GM10248 (cell line): Measurements from ENCODE around the gene DNTT.

Experiments used
- CTCF ChIA-PET: fragments of 300-600 bp; sonication (Branson Sonifier 250); formaldehyde crosslinking; extraction: SDS; loops from one replicate; lab custom pipeline; 2021; ENCODE audit warnings: antibody characterized with exemption; lab: Yijun Ruan, JAX
- POLR2A ChIA-PET: fragments of 350-650 bp; sonication (Branson Sonifier 250); formaldehyde crosslinking; extraction: SDS; loops from one replicate; lab custom pipeline; 2020; ENCODE audit warnings: antibody characterized with exemption; lab: Yijun Ruan, JAX
- DNase-seq: peaks from one replicate; pipeline ENCODE4 v3.0.0; 2012; ENCODE audit errors: extremely low spot score
- TF ChIP-seq, protein P1 (sequence below): IDR thresholded peaks from 2 replicates; pipeline ENCODE4 v1.5.1; 2012; ENCODE audit warnings: mild to moderate bottlenecking, low read depth; ENCODE audit errors: extremely low read depth, missing control alignments, control extremely low read depth

The DNTT gene

DNA sequence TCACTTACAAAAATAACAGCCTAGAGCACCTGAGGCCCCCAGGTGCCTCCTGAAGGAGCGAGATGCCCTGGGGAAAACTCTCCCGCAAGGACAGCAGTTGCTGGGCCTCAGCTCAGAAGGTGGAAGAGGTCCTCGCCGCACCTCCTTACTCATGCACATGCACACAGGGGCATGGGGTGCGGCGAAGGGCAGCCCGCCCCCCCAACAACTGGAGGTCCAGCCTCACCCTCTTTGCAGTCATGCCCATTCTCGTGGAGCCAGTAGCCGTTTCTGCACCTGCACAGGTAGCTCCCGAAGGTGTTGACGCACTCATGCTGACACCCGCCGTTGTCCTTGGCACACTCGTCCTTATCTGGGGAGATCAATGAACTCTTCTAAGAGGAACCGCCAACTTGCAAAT lies 74.5 kb downstream of the DNTT start:
- ChIA-PET POLR2A (no interaction called here), CTCF (interaction anchor here (1.7 to 5.3 kb wide), 4 partner anchors 8 to 18 kb away, joined by 5 to 38 read pairs (median 6); no protein-coding TSS in a partner anchor)
- DNase-seq, result no peak
- TF ChIP-seq, protein P1, sequence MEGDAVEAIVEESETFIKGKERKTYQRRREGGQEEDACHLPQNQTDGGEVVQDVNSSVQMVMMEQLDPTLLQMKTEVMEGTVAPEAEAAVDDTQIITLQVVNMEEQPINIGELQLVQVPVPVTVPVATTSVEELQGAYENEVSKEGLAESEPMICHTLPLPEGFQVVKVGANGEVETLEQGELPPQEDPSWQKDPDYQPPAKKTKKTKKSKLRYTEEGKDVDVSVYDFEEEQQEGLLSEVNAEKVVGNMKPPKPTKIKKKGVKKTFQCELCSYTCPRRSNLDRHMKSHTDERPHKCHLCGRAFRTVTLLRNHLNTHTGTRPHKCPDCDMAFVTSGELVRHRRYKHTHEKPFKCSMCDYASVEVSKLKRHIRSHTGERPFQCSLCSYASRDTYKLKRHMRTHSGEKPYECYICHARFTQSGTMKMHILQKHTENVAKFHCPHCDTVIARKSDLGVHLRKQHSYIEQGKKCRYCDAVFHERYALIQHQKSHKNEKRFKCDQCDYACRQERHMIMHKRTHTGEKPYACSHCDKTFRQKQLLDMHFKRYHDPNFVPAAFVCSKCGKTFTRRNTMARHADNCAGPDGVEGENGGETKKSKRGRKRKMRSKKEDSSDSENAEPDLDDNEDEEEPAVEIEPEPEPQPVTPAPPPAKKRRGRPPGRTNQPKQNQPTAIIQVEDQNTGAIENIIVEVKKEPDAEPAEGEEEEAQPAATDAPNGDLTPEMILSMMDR, result no peak

DNA sequence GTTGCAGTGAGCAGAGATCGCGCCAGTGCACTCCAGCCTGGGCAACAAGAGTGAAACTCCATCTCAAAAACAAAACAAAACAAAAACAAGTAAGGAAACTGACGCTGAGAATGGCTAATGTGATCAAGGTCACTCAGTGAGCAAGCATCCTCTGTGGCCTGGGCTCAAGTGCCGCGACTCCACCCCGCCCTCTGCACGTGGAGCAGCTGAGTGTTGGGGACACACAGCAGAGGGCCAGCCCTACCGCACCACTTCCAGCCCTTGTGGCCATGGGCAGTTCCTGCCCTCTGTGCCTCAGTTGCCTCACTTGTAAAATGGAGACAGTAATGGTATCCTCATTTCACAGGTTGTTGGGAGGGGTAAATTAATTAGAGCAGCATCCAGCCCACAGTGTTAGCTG lies 75.5 kb downstream of the DNTT start:
- DNase-seq, result no peak
- TF ChIP-seq, protein P1, result no peak
- CTCF ChIA-PET, result interaction anchor here (1.7 kb wide), 1 partner anchor 9 kb away, joined by 7 read pairs; no protein-coding TSS in a partner anchor
- POLR2A ChIA-PET, result no interaction called here

DNA sequence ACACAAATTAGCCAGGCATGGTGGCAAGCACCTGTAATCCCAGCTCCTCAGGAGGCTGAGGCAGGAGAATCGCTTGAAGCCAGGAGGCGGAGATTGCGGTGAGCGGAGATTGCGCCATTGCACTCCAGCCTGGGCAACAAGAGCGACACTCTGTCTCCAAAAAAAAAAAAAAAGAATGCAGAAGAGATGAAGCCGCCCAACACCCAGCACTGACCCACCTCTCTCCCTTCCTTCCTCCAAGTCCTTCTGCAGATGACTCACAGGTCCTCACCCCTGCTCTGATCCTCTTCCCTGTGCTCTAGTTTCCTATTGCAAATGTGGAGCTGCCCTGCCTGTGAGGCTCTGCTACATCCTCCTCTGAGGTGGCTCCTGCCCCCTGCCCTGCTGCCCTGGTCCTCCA lies 76.6 kb downstream of the DNTT start:
- no peak for DNase-seq
- ChIA-PET CTCF (no interaction called here), POLR2A (no interaction called here)
- TF ChIP-seq, protein P1, result no peak

DNA sequence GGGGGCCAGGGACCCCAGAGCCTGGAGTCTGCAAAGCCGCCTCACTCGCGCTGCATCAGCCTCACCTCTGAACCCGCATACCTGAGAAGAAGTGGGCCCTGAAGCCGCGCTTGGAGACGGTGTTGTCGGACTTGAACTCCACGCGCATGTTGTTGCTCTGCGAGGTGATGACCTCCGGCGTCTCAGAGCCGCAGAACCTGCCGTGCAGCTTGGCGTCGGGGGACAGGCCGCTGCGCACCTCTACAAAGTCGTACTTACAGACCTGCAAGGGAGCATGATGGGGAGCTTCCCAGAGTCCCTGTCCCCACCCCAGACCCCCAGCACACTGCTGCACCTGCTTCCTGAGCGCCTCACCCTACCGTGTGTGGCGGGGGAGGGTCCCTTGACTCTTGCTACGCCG lies 80.3 kb downstream of the DNTT start:
- ChIA-PET POLR2A (no interaction called here), CTCF (interaction anchor here (0.7 to 3.2 kb wide), 4 partner anchors 9 to 129 kb away, joined by 3 to 18 read pairs (median 8); partner anchors contain the start of gene TLL2)
- TF ChIP-seq, protein P1, result no peak
- DNase-seq, result no peak

DNA sequence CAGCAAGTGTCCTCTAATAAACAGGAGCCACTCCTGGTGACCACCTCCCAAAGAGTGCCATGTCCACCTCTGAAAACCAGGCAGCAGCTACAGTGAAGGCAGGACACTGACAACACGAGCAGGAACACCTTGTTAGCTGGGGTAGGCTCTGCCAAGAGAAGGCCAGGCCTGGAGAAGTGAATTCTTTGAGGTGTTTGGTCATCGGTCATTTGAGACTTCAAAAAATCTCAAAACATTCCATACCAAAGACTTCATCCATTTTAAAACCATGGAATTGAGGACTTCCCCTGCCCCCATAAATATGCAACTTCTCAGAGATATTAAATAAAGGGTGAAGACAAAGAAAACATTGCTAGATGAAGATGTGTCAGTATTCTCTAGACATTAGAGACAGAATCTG lies 82.9 kb downstream of the DNTT start:
- TF ChIP-seq, protein P1, result no peak

DNA sequence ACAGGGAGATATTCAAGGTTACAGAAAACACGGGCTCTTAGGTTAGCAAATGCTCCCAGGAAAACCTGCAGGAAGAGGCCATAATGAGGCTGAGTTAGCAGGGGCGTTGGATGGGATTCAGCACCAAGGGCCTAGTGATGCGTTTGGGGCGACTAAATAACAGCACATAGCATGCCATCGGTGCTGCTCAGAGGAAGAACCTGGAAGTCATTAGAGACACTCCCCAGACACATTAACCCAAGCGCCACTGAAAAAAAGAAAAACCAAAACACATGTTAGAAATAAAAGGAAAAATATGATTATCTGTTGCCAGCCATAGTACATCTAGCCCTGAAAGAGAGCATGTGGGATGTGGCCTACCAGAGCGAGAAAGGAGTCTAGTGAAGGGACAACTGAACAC lies 83.4 kb downstream of the DNTT start:
- ChIA-PET POLR2A (no interaction called here), CTCF (no interaction called here)
- TF ChIP-seq, protein P1, result no peak
- no peak for DNase-seq

More for the DNA sequence above, 82.9 kb downstream of the DNTT start:
- ChIA-PET POLR2A (no interaction called here), CTCF (interaction anchor here (1.1 to 1.2 kb wide), 2 partner anchors 21 to 823 kb away, joined by 3 to 4 read pairs; no protein-coding TSS in a partner anchor)
- no peak for DNase-seq
